Measurements from ENCODE around the gene MAML3. TPM values are rescaled to one million over a fixed set of nuclear protein-coding genes. Genes with fewer than 3 reads are reported as not detected.

Gene MAML3
- total RNA-seq, 1 donor = 6.5 TPM

DNA sequence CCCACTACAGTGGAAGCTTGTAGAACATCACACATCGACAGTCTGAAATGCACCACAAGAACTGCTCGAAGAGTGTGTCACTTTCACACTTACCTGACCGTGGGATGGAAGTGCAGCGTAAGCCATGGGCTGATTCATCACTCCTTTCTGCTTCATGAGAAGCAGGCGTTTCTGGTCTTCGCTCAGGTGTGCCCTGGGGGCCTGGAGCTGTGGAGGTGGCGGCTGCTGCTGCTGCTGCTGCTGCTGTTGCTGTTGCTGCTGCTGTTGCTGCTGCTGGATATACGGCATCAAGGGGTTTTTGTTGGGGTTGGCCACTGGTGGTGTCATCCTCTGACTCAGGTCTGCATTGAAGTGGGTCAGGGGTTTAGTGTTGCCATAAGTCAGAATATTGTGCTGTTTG is 264.7 kb downstream of the MAML3 start:
- DNase-seq (ENCODE audit: low read depth) = no peak
- no peak for TF ChIP-seq CTCF (IDR thresholded peaks at IDR 0.05; ENCODE audit: insufficient read depth, low read depth, low read length)
- H3K4me3 ChIP-seq (ENCODE audit: low read depth, low read length) = no peak overlapping the region

DNA sequence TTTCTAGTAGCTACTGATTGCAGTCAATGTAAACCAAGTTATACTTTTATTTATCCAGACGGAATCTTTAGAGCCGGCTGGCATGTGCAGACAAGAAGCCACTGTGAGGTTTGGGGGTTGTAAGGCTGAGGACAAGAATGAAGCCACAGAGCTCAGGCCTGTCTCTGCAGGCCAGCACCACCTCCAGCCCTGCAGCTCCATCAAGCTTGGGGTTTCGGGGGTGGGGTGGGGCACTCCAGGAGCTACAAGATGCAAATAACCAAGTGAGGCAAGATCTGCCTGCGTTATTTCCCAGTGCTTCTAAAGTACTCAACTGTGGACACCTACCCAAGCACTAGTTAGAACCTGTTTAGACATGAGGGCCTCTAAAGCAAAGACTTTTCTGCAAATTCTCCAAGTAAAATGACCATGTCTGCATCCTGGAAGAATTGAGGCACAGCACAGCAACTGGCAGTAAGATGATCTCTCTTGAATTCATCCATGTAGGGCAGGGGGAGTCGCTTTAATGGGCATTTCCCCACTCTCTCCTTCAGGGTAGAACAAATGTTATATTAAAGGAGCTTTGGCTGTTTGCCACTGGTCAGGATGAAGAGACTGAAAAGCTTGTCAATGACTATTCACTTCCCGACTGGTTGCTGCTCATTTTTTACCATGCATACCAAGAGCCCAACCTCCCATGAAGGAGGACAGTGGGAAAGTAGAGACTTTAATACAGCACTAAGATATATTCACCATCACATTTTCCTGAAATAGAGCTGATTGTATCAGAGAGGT is 265.8 kb downstream of the MAML3 start:
- TF ChIP-seq CTCF (IDR thresholded peaks at IDR 0.05; ENCODE audit: insufficient read depth, low read depth, low read length) = no peak
- H3K4me3 ChIP-seq (ENCODE audit: low read depth, low read length) = no peak overlapping the region
- no peak for DNase-seq (ENCODE audit: low read depth)

DNA sequence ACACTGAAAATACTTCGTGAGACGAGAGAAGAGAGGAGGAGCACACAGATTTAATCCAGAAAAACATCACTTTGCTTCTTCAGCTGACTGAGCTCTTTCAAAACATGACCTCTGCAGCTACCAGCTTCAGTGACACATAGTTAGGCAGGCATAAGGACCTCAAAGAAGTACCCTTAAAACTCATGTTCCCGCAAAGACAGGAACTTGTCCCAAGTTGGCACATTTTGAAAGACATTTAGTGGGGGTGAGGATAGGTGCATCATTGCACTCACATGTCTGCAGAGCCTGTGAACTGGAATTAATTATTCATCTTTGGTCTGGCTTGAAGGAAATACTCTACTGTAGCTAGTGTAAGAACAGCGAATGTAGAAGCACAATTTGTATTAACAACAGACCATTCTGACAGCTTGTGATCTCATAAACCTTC is 266.6 kb downstream of the MAML3 start:
- peak overlapping the region; percentile 25 for H3K4me3 ChIP-seq (ENCODE audit: low read depth, low read length)
- no peak for TF ChIP-seq CTCF (IDR thresholded peaks at IDR 0.05; ENCODE audit: insufficient read depth, low read depth, low read length)
- DNase-seq (ENCODE audit: low read depth) = peak; percentile 14

DNA sequence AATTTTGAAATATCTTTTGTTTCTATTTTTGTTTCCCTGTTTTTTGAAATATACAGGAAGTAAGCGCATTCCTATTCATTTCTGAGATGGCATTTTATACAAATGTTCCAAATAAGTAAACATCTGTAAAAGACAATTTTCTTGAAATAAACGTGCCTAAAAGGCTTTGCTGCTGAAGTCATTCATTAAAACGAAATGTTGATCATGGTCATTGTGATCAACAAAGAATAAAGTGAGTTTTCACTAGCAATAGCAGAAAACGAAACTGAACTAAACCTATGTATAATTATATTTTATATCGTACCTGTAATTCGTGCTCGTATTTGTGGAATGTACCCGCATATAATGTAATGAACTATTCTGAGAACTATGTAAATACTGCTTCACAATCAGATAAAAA is 267.2 kb downstream of the MAML3 start:
- no peak for DNase-seq (ENCODE audit: low read depth)
- peak overlapping the region; percentile 25 for H3K4me3 ChIP-seq (ENCODE audit: low read depth, low read length)
- TF ChIP-seq CTCF (IDR thresholded peaks at IDR 0.05; ENCODE audit: insufficient read depth, low read depth, low read length) = no peak

DNA sequence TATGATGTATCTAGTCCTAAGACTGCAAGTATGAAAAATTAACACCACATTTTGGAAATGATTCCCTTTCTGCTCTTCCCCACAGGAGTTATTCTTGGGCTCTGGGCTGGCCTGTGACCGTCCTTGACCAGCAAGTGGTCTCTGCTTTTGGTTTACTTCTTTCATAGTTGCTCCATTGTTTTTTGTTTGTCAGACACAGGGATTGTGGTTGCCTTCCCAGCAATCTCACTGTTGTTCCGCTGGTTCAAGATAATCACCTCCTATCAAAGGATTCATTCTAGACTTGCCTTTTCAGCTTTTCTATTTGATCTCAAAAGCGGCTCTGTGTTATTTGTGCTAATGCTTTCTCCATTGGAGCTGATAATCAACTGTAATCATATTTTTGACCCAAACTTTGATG is 269.5 kb downstream of the MAML3 start:
- TF ChIP-seq CTCF (IDR thresholded peaks at IDR 0.05; ENCODE audit: insufficient read depth, low read depth, low read length) = no peak
- DNase-seq (ENCODE audit: low read depth) = no peak
- no peak overlapping the region for H3K4me3 ChIP-seq (ENCODE audit: low read depth, low read length)

- no peak overlapping the region for H3K4me3 ChIP-seq (ENCODE audit: low read depth, low read length)
- no peak for TF ChIP-seq CTCF (IDR thresholded peaks at IDR 0.05; ENCODE audit: insufficient read depth, low read depth, low read length)
- DNase-seq (ENCODE audit: low read depth) = no peak
Measured at GRCh38 chr4:139880841-139881240, 273.1 kb downstream of the MAML3 start.

- DNase-seq (ENCODE audit: low read depth) = no peak
- no peak for TF ChIP-seq CTCF (IDR thresholded peaks at IDR 0.05; ENCODE audit: insufficient read depth, low read depth, low read length)
- H3K4me3 ChIP-seq (ENCODE audit: low read depth, low read length) = no peak overlapping the region
Measured at GRCh38 chr4:139878050-139878449, 275.9 kb downstream of the MAML3 start.

Data from fibroblast of villous mesenchyme (primary cell).